ENCODE results near the gene TMEM167A.

- no peak for TF ChIP-seq CTCF (IDR thresholded peaks at IDR 0.05; ENCODE audit: low read length)
- TF ChIP-seq EZH2 (optimal IDR thresholded peaks at IDR 0.05; ENCODE audit: low read depth, low read length) = no peak
Observed at GRCh38 chr5:83115816-83116215, 38.6 kb upstream of the TMEM167A start.

Measured in MM.1S (cell line).